Endodermal cell (in vitro differentiated cells): ENCODE data around the gene ENPEP. TPM values are rescaled to one million over a fixed set of nuclear protein-coding genes. Genes with fewer than 3 reads are reported as not detected.

Experiments
- DNase-seq: peaks from one replicate; pipeline ENCODE4 v3.0.0-alpha.2; 2017
- H3K27ac ChIP-seq: 2 replicates; pipeline ENCODE4 v1.5.1; 2013; ENCODE audit warnings: mild to moderate bottlenecking, low read depth, low read length, moderate library complexity
- H3K27me3 ChIP-seq: 2 replicates; pipeline ENCODE4 v1.6.1; 2013; ENCODE audit warnings: mild to moderate bottlenecking, low read length, moderate library complexity; ENCODE audit not compliant: insufficient read depth, control insufficient read depth, poor library complexity, severe bottlenecking
- H3K36me3 ChIP-seq: 2 replicates; pipeline ENCODE4 v1.7.0; 2013; ENCODE audit warnings: mild to moderate bottlenecking, low read length, moderate library complexity; ENCODE audit not compliant: control insufficient read depth, insufficient read depth
- H3K4me1 ChIP-seq: one replicate; pipeline ENCODE4 v1.7.0; 2013; ENCODE audit warnings: low read length; ENCODE audit not compliant: control insufficient read depth, insufficient read depth
- H3K4me3 ChIP-seq: 2 replicates; pipeline ENCODE4 v1.5.1; 2013; ENCODE audit warnings: mild to moderate bottlenecking, low read length, moderate library complexity
- H3K9ac ChIP-seq: 2 replicates; pipeline ENCODE4 v1.6.1; 2013; ENCODE audit warnings: mild to moderate bottlenecking, low read length, moderate library complexity; ENCODE audit not compliant: poor library complexity, severe bottlenecking; ENCODE audit errors: extremely low read depth
- H3K9me3 ChIP-seq: 2 replicates; pipeline ENCODE4 v1.6.1; 2013; ENCODE audit warnings: mild to moderate bottlenecking, low read length, moderate library complexity; ENCODE audit not compliant: control insufficient read depth
- H3K27ac Mint-ChIP-seq: 2 replicates; pipeline ENCODE4 v1.8.0; 2020; ENCODE audit warnings: mixed read lengths
- H3K27me3 Mint-ChIP-seq: 2 replicates; pipeline ENCODE4 v1.8.0; 2021; ENCODE audit warnings: mild to moderate bottlenecking, mixed read lengths; ENCODE audit not compliant: insufficient read depth
- H3K36me3 Mint-ChIP-seq: 2 replicates; pipeline ENCODE4 v1.8.0; 2020; ENCODE audit warnings: low read depth, mixed read lengths
- H3K4me1 Mint-ChIP-seq: 2 replicates; pipeline ENCODE4 v1.8.0; 2020; ENCODE audit warnings: mixed read lengths
- H3K4me3 Mint-ChIP-seq: 2 replicates; pipeline ENCODE4 v1.8.0; 2020; ENCODE audit warnings: mild to moderate bottlenecking, moderate library complexity, mixed read lengths
- H3K9me3 Mint-ChIP-seq: 2 replicates; pipeline ENCODE4 v1.8.0; 2020; ENCODE audit warnings: mild to moderate bottlenecking, mixed read lengths
- CTCF ChIP-seq: fragments of 200-600 bp; sonication (generic); conservative IDR thresholded peaks from 2 replicates; pipeline ENCODE4 v1.5.0; 2021; ENCODE audit warnings: antibody characterized with exemption, mild to moderate bottlenecking
- WGBS, 2 experiments: methylation state at CpG; one replicate each; pipeline versions ENCODE4 v1.1.5 to v1.1.7; 2013; ENCODE audit warnings: missing lambda C conversion rate in 2 of 2, mixed read lengths in 1 of 2; ENCODE audit not compliant: insufficient coverage in 1 of 2, insufficient read length in 1 of 2; 5-methylcytosine and 5-hydroxymethylcytosine counted together
- total RNA-seq, 2 donors: library from RNA; stranded (reverse); fragmentation: NEBNext Ultra II Directional in 1 of 2; extraction: Animal tissue kit (Norgen Biotek cat#: 25700) in 1 of 2; gene quantifications; 2 replicates in 1 of 2; 3 replicates in 1 of 2; pipeline ENCODE4 v1.2.1, GENCODE V29; 2021

ENPEP gene
- total RNA-seq, 2 donors from 2014 or later, result 4.6 to 9.4 TPM

- no peaks in the 10 kb centered on the region for H3K9me3 ChIP-seq
- no peak overlapping the region for H3K4me3 Mint-ChIP-seq
- H3K27me3 ChIP-seq, result no peaks in the 10 kb centered on the region
- TF ChIP-seq CTCF, result no peak
- WGBS, 2 experiments, result 86 to 100% methylated on average over 3 to 5 of the region's 5 CpGs
- no peaks in the 10 kb centered on the region for H3K27me3 Mint-ChIP-seq
- H3K4me3 ChIP-seq, result no peak overlapping the region
- H3K9ac ChIP-seq, result no peak overlapping the region
- no peaks in the 10 kb centered on the region for H3K4me1 Mint-ChIP-seq
- no peaks in the 10 kb centered on the region for H3K9me3 Mint-ChIP-seq
- no peak overlapping the region for H3K27ac ChIP-seq
- no peaks in the 10 kb centered on the region for H3K4me1 ChIP-seq
- DNase-seq, result no peak
- H3K36me3 Mint-ChIP-seq, result no peaks in the 10 kb centered on the region
- H3K27ac Mint-ChIP-seq, result no peak overlapping the region
- no peaks in the 10 kb centered on the region for H3K36me3 ChIP-seq
Observed at GRCh38 chr4:110515676-110516075, 39.7 kb downstream of the ENPEP start.

GRCh38 chr4:110516106-110516922 lies 40.4 kb downstream of the ENPEP start:
- H3K27me3 ChIP-seq, result no peaks in the 10 kb centered on the region
- H3K9me3 Mint-ChIP-seq, result no peaks in the 10 kb centered on the region
- H3K4me1 ChIP-seq, result no peaks in the 10 kb centered on the region
- no peak overlapping the region for H3K27ac Mint-ChIP-seq
- no peak overlapping the region for H3K9ac ChIP-seq
- no peak overlapping the region for H3K4me3 Mint-ChIP-seq
- TF ChIP-seq CTCF, result peak; percentile 84
- H3K36me3 ChIP-seq, result no peaks in the 10 kb centered on the region
- no peaks in the 10 kb centered on the region for H3K27me3 Mint-ChIP-seq
- H3K36me3 Mint-ChIP-seq, result peaks cover under 1% of the 10 kb centered on the region
- H3K4me3 ChIP-seq, result no peak overlapping the region
- H3K27ac ChIP-seq, result no peak overlapping the region
- no peaks in the 10 kb centered on the region for H3K9me3 ChIP-seq
- no peaks in the 10 kb centered on the region for H3K4me1 Mint-ChIP-seq
- WGBS, 2 experiments, result 56 to 60% methylated on average over 6 to 7 of the region's 8 CpGs
- peak; percentile 94 for DNase-seq

- Mint-ChIP-seq H3K4me1 (no peaks in the 10 kb centered on the region), H3K36me3 (peaks cover 4% of the 10 kb centered on the region), H3K4me3 (no peak overlapping the region), H3K9me3 (no peaks in the 10 kb centered on the region), H3K27ac (no peak overlapping the region), H3K27me3 (no peaks in the 10 kb centered on the region)
- DNase-seq, result peak; percentile 66
- Histone ChIP-seq H3K27me3 (no peaks in the 10 kb centered on the region), H3K36me3 (peaks cover 3% of the 10 kb centered on the region), H3K4me3 (no peak overlapping the region), H3K27ac (no peak overlapping the region), H3K9me3 (no peaks in the 10 kb centered on the region), H3K4me1 (no peaks in the 10 kb centered on the region), H3K9ac (no peak overlapping the region)
- 82% methylated on average over 2 of the region's 2 CpGs; no CpG with 5 or more reads in 1 of the 2 experiments for WGBS, 2 experiments
- TF ChIP-seq CTCF, result peak; percentile 92
Observed at GRCh38 chr4:110518889-110519490, 43.0 kb downstream of the ENPEP start.
